GM10847 (cell line): ENCODE data around the gene NRXN3.

ENCODE experiments used
- POLR2A ChIP-seq: IDR thresholded peaks from 2 replicates; pipeline ENCODE4 v1.6.1; 2011; ENCODE audit not compliant: insufficient read length; ENCODE audit errors: extremely low read depth

NRXN3 gene

GRCh38 chr14:79802093-79802492 lies 1631.9 kb downstream of the NRXN3 start:
- TF ChIP-seq POLR2A, result no peak

- TF ChIP-seq POLR2A, result no peak
Measured at GRCh38 chr14:79805636-79806035, 1635.5 kb downstream of the NRXN3 start.

GRCh38 chr14:79809849-79810612 lies 1639.9 kb downstream of the NRXN3 start:
- no peak for TF ChIP-seq POLR2A

- no peak for TF ChIP-seq POLR2A
Measured at GRCh38 chr14:79820866-79821535, 1650.8 kb downstream of the NRXN3 start.

GRCh38 chr14:79822034-79822433 lies 1651.9 kb downstream of the NRXN3 start:
- no peak for TF ChIP-seq POLR2A

GRCh38 chr14:79825046-79825521 lies 1654.9 kb downstream of the NRXN3 start:
- TF ChIP-seq POLR2A, result no peak

- TF ChIP-seq POLR2A, result no peak
Measured at GRCh38 chr14:79826362-79826761, 1656.2 kb downstream of the NRXN3 start.

GRCh38 chr14:79829405-79830166 lies 1659.4 kb downstream of the NRXN3 start:
- TF ChIP-seq POLR2A, result no peak

- no peak for TF ChIP-seq POLR2A
Measured at GRCh38 chr14:79831195-79831892, 1661.2 kb downstream of the NRXN3 start.

GRCh38 chr14:79833781-79834180 lies 1663.6 kb downstream of the NRXN3 start:
- TF ChIP-seq POLR2A, result no peak

- TF ChIP-seq POLR2A, result no peak
Measured at GRCh38 chr14:79834868-79835267, 1664.7 kb downstream of the NRXN3 start.

GRCh38 chr14:79836577-79836976 lies 1666.4 kb downstream of the NRXN3 start:
- TF ChIP-seq POLR2A, result no peak

GRCh38 chr14:79837699-79838098 lies 1667.5 kb downstream of the NRXN3 start:
- no peak for TF ChIP-seq POLR2A

GRCh38 chr14:79840103-79840502 lies 1669.9 kb downstream of the NRXN3 start:
- TF ChIP-seq POLR2A, result no peak

- no peak for TF ChIP-seq POLR2A
Measured at GRCh38 chr14:79840831-79841230, 1670.7 kb downstream of the NRXN3 start.
